ENCODE measurements around the gene LRP6. TPM values are rescaled to one million over a fixed set of nuclear protein-coding genes. Genes with fewer than 3 reads are reported as not detected.

The LRP6 gene
- total RNA-seq, 2 donors from 2014 or later, result 0.61 to 3.9 TPM

DNA sequence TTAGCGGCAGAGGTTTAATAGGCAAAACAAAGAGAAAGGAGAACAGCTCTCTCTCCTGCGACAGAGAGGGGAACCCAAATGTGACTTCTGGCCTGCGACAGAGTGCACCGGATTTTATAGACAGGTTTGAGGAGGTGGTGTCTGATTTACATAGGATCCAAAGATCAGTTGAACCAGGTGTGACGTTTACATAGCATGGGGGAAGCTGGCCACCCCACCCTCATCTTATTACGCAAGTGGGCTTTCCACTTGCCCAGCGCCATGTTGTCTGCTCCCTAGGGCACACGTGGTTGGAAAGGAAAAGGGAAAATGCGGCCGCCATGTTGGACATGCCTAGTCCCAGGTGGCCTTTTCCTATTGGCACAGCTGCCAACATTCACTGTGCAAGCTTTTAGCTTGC is 178.7 kb downstream of the LRP6 start:
- ATAC-seq (replicated peaks), result no peak
- no peaks in the 10 kb centered on the region for H3K4me1 Mint-ChIP-seq
- H3K9me3 Mint-ChIP-seq, result no peaks in the 10 kb centered on the region
- no peaks in the 10 kb centered on the region for H3K36me3 Mint-ChIP-seq (ENCODE audit: low read depth)
- peaks cover 7% of the 10 kb centered on the region for H3K27me3 Mint-ChIP-seq
- H3K4me3 Mint-ChIP-seq, result no peak overlapping the region
- H3K27ac Mint-ChIP-seq, result no peak overlapping the region

DNA sequence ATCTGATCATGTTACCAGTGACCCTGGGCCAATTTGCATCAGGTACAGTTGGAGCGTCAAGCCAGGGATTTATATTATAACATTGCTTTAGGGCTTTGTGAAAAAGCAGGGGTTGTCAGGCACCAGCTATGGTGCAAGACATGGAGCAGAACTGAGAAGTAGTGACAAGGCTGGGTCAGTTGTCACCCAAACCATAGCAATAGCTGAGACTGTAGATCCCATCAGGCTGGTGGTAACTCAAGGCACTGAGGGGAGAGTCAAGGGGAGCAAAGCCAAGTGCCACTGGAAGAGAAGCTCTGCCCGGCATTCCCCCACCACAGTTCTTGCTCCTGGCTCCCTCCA is 179.2 kb downstream of the LRP6 start:
- ATAC-seq (replicated peaks), result no peak

DNA sequence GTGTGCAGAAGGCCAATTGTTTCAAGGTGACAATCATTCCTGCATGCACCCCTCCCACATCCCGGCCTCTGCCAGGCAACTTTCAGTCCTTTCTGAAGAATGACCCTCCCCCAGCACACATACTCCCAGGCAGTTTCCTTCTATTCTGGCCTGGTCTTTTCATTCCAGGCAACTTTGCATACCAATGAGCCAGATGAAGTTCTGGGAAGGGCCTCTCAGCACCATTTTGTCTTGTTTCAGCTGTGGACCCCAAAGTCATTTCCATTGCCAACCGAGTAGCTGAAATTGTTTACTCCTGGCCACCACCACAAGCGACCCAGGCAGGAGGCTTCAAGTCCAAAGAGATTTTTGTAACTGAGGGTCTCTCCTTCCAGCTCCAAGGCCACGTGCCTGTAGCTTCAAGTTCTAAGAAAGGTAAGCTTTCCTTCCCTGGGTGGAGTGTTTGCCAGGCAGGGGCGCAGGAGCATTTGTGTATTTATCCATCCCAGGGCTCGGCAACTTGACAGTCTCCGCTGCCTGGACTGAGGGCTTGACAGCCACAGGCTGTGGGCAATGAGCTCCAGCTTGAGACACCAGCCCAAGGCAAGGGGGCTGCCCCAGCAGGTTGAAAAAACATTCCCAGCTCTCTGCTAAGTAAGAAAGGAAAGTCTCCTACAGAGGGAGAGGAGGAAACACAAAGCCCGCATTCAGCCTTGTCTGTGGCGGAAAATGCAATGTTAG is 179.7 kb downstream of the LRP6 start:
- Mint-ChIP-seq H3K9me3 (no peaks in the 10 kb centered on the region), H3K27me3 (peaks cover 7% of the 10 kb centered on the region), H3K4me3 (no peak overlapping the region), H3K27ac (no peak overlapping the region), H3K36me3 (ENCODE audit: low read depth) (no peaks in the 10 kb centered on the region), H3K4me1 (no peaks in the 10 kb centered on the region)
- no peak for ATAC-seq (replicated peaks)

More for the DNA sequence above, 179.2 kb downstream of the LRP6 start:
- Mint-ChIP-seq H3K9me3 (no peaks in the 10 kb centered on the region), H3K4me3 (no peak overlapping the region), H3K36me3 (ENCODE audit: low read depth) (no peaks in the 10 kb centered on the region), H3K4me1 (no peaks in the 10 kb centered on the region), H3K27me3 (peaks cover 7% of the 10 kb centered on the region), H3K27ac (no peak overlapping the region)

DNA sequence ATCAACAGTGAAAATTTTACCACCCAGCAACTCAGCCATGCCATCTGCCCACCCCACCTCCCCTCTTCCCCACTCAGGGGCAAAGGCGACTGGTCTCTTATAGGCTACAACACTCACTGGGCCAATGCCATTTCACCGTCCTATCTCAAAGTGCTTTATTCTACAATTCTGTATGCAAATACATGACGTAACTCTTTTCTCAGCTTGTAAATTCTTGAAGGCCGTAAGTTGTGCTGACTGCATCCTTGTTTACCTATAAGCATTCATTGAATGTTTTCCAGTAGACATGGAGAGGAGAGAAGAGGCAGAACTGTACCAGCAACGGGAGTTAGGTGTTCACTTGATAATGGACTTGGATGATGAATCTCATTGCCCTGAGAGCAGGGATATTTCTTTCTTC is 180.5 kb downstream of the LRP6 start:
- peaks cover 4% of the 10 kb centered on the region for H3K27me3 Mint-ChIP-seq
- ATAC-seq (replicated peaks), result no peak
- H3K9me3 Mint-ChIP-seq, result no peaks in the 10 kb centered on the region
- H3K36me3 Mint-ChIP-seq (ENCODE audit: low read depth), result no peaks in the 10 kb centered on the region
- H3K4me3 Mint-ChIP-seq, result no peak overlapping the region
- H3K27ac Mint-ChIP-seq, result no peak overlapping the region
- H3K4me1 Mint-ChIP-seq, result no peaks in the 10 kb centered on the region

DNA sequence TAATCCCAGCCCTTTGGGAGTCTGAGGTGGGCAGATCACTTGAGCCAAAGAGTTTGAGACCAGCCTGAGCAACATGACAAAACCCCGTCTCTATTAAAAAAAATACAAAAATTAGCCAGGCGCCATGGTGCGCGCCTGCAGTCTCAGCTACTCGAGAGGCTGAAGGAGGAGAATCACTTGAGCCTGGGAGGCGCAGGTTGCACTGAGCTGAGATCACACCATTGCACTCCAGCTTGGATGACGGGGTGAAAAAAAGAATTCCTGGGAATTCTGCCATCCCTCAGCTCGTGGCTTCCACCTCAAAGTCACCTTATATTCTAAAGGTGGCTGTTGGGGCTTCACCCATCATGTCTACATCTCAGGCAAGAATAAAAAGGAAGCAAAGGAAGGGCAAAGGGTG is 183.2 kb downstream of the LRP6 start:
- Mint-ChIP-seq H3K4me3 (no peak overlapping the region), H3K36me3 (ENCODE audit: low read depth) (no peaks in the 10 kb centered on the region), H3K4me1 (no peaks in the 10 kb centered on the region)

DNA sequence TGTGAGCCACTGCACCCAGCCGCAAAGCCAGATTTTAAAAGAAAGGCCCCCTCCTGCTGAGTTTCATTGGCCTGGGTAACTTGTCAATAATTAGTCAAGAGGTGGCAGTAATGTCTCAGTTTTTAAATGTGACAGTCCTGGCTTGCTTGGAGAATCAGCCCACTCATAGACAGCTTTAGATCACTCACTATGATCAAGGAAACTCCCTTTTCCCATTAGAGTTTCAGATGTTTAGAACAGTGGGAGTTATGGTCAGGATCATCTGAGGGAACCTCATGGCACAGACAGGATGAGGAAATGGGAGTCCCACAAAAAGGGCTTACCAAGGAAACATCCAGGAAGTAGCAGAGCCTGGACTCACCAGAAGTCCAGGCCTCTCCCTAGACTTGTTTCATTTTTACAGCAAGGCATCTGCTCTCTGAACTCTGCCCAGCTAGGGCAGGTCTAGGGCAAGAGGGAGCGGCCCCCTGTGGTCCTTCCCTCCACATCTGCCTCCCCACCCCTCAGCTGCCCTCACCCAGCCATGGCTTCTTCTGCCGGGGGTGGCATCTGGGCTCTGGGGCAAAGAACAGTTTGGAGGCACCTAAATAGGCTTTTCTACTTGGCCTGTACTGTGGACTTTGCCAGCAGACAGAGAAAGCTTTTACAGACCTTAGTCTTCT is 184.9 kb downstream of the LRP6 start:
- Mint-ChIP-seq H3K27me3 (no peaks in the 10 kb centered on the region), H3K4me1 (no peaks in the 10 kb centered on the region), H3K9me3 (no peaks in the 10 kb centered on the region), H3K4me3 (no peak overlapping the region), H3K36me3 (ENCODE audit: low read depth) (no peaks in the 10 kb centered on the region), H3K27ac (peak overlapping the region; percentile 41)
- ATAC-seq (replicated peaks), result peak; percentile 68

More for the DNA sequence above, 183.2 kb downstream of the LRP6 start:
- ATAC-seq (replicated peaks), result no peak
- H3K9me3 Mint-ChIP-seq, result no peaks in the 10 kb centered on the region
- no peaks in the 10 kb centered on the region for H3K27me3 Mint-ChIP-seq
- no peak overlapping the region for H3K27ac Mint-ChIP-seq

DNA sequence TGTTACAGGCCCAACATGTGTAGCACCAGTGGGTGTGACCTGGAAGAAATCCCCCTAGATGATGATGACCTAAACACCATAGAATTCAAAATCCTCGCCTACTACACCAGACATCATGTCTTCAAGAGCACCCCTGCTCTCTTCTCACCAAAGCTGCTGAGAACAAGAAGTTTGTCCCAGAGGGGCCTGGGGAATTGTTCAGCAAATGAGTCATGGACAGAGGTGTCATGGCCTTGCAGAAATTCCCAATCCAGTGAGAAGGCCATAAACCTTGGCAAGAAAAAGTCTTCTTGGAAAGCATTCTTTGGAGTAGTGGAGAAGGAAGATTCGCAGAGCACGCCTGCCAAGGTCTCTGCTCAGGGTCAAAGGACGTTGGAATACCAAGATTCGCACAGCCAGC is 187.6 kb downstream of the LRP6 start:
- Mint-ChIP-seq H3K27ac (no peak overlapping the region), H3K36me3 (ENCODE audit: low read depth) (no peaks in the 10 kb centered on the region), H3K4me1 (no peaks in the 10 kb centered on the region), H3K27me3 (no peaks in the 10 kb centered on the region), H3K4me3 (no peak overlapping the region), H3K9me3 (no peaks in the 10 kb centered on the region)
- ATAC-seq (replicated peaks), result no peak

DNA sequence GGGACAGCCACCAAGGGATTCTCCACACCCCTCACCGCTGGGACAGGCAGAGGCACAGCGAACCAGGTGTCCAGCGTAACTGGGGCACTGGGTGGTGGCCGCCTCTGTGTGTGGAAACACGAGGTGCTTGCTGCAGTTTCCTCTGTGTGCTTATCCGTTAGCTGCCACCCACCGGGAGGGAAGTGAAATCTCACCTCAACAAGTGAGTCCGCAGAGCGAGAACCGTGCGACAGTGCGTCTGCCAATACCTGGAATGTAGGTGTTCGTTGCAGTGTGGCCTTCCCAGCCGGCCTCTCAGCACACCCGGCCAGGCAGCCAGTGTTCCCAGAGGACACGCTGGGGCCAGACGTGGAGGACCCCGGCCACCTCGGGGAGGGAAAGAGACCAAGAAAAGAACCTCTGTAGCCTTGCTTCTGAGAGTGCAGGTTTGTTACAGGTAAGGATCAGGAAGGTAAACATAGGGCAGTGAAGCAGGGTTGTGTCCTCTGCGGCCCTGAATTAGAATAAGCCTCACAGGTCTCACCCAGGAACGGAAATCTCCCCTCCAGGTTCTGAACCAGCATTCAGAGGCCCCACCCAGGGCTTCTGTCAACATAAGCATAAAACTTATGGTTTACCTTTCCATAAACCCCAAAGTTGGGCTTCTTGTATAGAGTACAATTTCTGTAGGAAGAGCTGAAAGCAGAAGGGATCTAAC is 194.6 kb downstream of the LRP6 start:
- H3K27me3 Mint-ChIP-seq, result no peaks in the 10 kb centered on the region
- no peaks in the 10 kb centered on the region for H3K36me3 Mint-ChIP-seq (ENCODE audit: low read depth)
- H3K4me3 Mint-ChIP-seq, result peak overlapping the region; percentile 77
- peaks cover 11% of the 10 kb centered on the region for H3K4me1 Mint-ChIP-seq
- H3K9me3 Mint-ChIP-seq, result no peaks in the 10 kb centered on the region
- H3K27ac Mint-ChIP-seq, result peak overlapping the region; percentile 82
- ATAC-seq (replicated peaks), result peak; percentile 43

DNA sequence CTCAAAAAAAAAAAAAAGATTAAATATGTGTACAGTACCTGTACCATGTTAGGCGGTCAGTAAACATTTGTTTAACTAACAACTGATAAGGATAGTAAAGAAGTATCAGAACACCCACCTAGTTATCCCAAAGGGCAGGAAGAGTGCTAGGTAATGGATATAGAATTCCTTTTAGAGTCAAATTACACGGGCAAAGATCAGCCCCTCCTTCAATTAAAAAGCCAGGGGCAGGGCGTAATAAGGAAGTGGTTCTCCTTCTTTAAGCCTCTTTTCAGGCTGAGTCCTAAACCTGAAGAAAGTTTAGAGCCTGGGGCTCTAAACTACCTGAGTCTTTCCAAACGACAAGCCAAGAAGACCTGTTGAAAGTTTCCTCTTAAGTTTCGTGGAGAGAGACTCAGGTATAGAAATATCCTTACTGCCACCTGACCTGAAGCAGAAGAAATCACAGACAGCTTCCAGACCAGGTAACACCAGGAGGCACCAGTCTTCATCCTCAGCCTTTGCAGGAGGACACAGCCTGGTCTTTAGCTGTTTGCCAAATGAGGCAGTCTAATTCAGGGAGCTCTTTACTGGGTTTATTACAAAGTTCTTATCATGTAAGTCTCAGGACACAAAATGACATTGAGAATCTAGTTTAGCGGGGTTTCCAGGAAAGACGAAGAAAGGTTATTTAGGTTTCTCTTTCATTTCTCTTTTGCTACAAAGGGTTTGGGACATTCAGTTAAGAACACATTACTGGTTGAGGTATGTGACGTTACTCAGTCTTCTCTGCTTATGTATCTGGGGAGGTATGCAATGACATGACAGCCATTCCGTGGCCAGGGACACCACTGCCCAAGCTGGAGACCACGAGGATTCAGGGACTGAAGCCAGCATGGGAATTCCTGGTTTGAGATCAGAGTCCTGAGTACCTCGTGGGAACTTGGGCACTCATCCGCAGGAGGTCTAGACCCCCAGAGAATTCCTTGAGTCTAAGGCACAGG is 195.9 kb downstream of the LRP6 start, which contains the start of gene BCL2L14:
TSS of gene BCL2L14 (plus strand) at position 266 of the 983 bp plus-strand sequence. CDS start 8,367 bp downstream, outside the sequence.
- no peaks in the 10 kb centered on the region for H3K36me3 Mint-ChIP-seq (ENCODE audit: low read depth)
- H3K27me3 Mint-ChIP-seq, result no peaks in the 10 kb centered on the region
- ATAC-seq (replicated peaks), result peak; percentile 90
- H3K4me3 Mint-ChIP-seq, result peak within 1 kb of the TSS; percentile 77
- peak within 1 kb of the TSS; percentile 82 for H3K27ac Mint-ChIP-seq
- peaks cover 11% of the 10 kb centered on the region for H3K4me1 Mint-ChIP-seq
- H3K9me3 Mint-ChIP-seq, result no peaks in the 10 kb centered on the region

DNA sequence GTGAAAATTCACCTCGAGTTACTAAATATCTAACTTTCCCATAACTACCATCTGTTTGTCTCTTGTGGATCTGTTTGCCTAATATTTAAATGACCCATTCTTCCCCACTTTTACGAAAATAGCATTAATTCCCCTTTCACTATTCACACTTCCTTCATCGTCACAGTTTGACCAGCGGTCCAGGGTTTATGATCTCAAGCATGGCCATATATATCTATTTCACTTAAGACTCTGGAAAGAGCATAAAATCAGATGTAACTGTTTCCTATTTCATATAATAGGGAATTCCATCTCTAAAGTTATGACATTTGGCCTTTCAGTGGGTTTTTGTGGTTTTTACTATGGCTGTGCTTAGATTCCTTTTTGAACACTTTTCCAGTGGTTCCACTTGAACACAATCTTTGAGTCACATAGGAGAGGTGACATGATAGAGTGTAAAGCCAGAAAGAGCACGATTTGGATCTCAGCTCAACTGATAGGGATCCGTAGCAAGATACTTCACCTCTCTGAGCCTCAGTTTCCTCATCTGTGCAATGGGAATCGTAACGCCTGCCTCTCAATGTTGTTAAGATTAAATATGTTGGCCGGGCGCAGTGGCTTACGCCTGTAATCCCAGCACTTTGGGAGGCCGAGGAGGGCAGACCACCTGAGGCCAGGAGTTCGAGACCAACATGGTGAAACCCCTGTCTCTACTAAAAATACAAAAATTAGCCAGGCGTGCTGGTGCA is 196.9 kb downstream of the LRP6 start:
- Mint-ChIP-seq H3K27me3 (no peaks in the 10 kb centered on the region), H3K4me1 (peaks cover 11% of the 10 kb centered on the region), H3K4me3 (peak overlapping the region; percentile 77), H3K36me3 (ENCODE audit: low read depth) (no peaks in the 10 kb centered on the region), H3K27ac (peak overlapping the region; percentile 82), H3K9me3 (no peaks in the 10 kb centered on the region)
- no peak for ATAC-seq (replicated peaks)

DNA sequence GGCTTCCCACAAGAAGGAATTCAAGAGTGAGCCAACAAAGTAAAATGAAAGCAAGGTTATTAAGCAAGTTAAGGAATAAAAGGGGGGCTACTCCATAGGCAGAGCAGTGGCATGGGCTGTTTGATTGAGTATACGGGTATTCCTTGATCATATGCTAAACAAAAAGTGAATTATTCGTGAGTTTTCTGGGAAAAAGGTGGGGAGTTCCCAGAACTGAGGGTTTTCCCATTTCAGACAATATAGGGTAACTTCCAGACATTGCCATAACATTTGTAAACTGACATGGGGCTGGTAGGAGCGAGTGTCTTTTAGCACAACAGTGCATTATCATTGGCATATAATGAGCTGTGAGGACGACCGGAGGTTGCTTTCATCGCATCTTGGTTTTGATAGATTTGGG is 198.1 kb downstream of the LRP6 start:
- no peak for ATAC-seq (replicated peaks)
- no peaks in the 10 kb centered on the region for H3K36me3 Mint-ChIP-seq (ENCODE audit: low read depth)
- no peak overlapping the region for H3K4me3 Mint-ChIP-seq
- H3K27me3 Mint-ChIP-seq, result no peaks in the 10 kb centered on the region
- no peaks in the 10 kb centered on the region for H3K9me3 Mint-ChIP-seq
- peaks cover 11% of the 10 kb centered on the region for H3K4me1 Mint-ChIP-seq
- H3K27ac Mint-ChIP-seq, result no peak overlapping the region

Data from activated T-helper 17 cell treated with anti-CD3 and anti-CD28 coated beads, Interleukin-2, amount 50 U/mL, for 72 hours (primary cell).